ENCODE results near the gene MYH3.

GRCh38 chr17:10657879-10658278, 770 bp upstream of the MYH3 start:
- TF ChIP-seq EZH2phosphoT487 (IDR thresholded peaks at IDR 0.05; ENCODE audit: low read depth, severe bottlenecking, unreplicated experiment) (no peak), CTCF (IDR thresholded peaks at IDR 0.05; ENCODE audit: poor library complexity) (no peak), EZH2 (IDR thresholded peaks at IDR 0.05; ENCODE audit: borderline replicate concordance) (no peak)

Data from hepatocyte (in vitro differentiated cells).